ENCODE results near the gene FOXRED2. TPM values are rescaled to one million over a fixed set of nuclear protein-coding genes. Genes with fewer than 3 reads are reported as not detected.
"Not testable (repeated sequence)": the region's sequence is repeated elsewhere in the genome, so short reads cannot be mapped to it uniquely, and the experiment has no call there.

FOXRED2 gene
- 10 to 100 TPM; 25.7 to 29.8 (median 29.5) TPM for polyA plus RNA-seq (ENCODE audit: insufficient read length in 3 of 3)
- long read RNA-seq, donor 1, full-length matches to known transcripts, result 1 of 1 reads
- long read RNA-seq, donor 1, partial matches to known transcripts, result 0 of 1 reads
- long read RNA-seq, donor 1, other reads (novel, unspliced or antisense), result 0 of 1 reads
- long read RNA-seq, donor 2, full-length matches to known transcripts, result 2 of 2 reads
- long read RNA-seq, donor 2, partial matches to known transcripts, result 0 of 2 reads
- long read RNA-seq, donor 2, other reads (novel, unspliced or antisense), result 0 of 2 reads
- long read RNA-seq, donor 3, partial matches to known transcripts, result 0 of 1 reads
- long read RNA-seq, donor 3, other reads (novel, unspliced or antisense), result 0 of 1 reads
- long read RNA-seq, donor 4, partial matches to known transcripts, result 0 of 1 reads
- long read RNA-seq, donor 4, other reads (novel, unspliced or antisense), result 0 of 1 reads
- long read RNA-seq, donor 5, full-length matches to known transcripts, result 2 of 2 reads
- long read RNA-seq, donor 5, partial matches to known transcripts, result 0 of 2 reads
- long read RNA-seq, donor 5, other reads (novel, unspliced or antisense), result 0 of 2 reads
- long read RNA-seq, donor 6, full-length matches to known transcripts, result 4 of 22 reads
- long read RNA-seq, donor 6, partial matches to known transcripts, result 18 of 22 reads
- long read RNA-seq, donor 6, other reads (novel, unspliced or antisense), result 0 of 22 reads
- long read RNA-seq, donor 7, partial matches to known transcripts, result 0 of 1 reads
- long read RNA-seq, donor 7, other reads (novel, unspliced or antisense), result 0 of 1 reads
- long read RNA-seq, donor 8, full-length matches to known transcripts, result 4 of 4 reads
- long read RNA-seq, donor 8, partial matches to known transcripts, result 0 of 4 reads
- long read RNA-seq, donor 8, other reads (novel, unspliced or antisense), result 0 of 4 reads
- long read RNA-seq, donor 9, full-length matches to known transcripts, result 1 of 1 reads
- long read RNA-seq, donor 9, partial matches to known transcripts, result 0 of 1 reads
- long read RNA-seq, donor 9, other reads (novel, unspliced or antisense), result 0 of 1 reads
- long read RNA-seq, donor 10, full-length matches to known transcripts, result 4 of 4 reads
- long read RNA-seq, donor 10, partial matches to known transcripts, result 0 of 4 reads
- long read RNA-seq, donor 10, other reads (novel, unspliced or antisense), result 0 of 4 reads
- long read RNA-seq, donor 11, result 0 reads
- long read RNA-seq, donor 12, partial matches to known transcripts, result 16 of 18 reads
- long read RNA-seq, donor 12, other reads (novel, unspliced or antisense), result 0 of 18 reads
- long read RNA-seq, donor 13, full-length matches to known transcripts, result 2 of 2 reads
- long read RNA-seq, donor 13, partial matches to known transcripts, result 0 of 2 reads
- long read RNA-seq, donor 13, other reads (novel, unspliced or antisense), result 0 of 2 reads
- long read RNA-seq, donor 14, partial matches to known transcripts, result 7 of 11 reads
- long read RNA-seq, donor 14, other reads (novel, unspliced or antisense), result 0 of 11 reads
- long read RNA-seq, donor 15, full-length matches to known transcripts, result 4 of 10 reads
- long read RNA-seq, donor 15, partial matches to known transcripts, result 6 of 10 reads
- long read RNA-seq, donor 15, other reads (novel, unspliced or antisense), result 0 of 10 reads
- long read RNA-seq, donor 16, full-length matches to known transcripts, result 2 of 2 reads
- long read RNA-seq, donor 16, partial matches to known transcripts, result 0 of 2 reads
- long read RNA-seq, donor 16, other reads (novel, unspliced or antisense), result 0 of 2 reads

DNA sequence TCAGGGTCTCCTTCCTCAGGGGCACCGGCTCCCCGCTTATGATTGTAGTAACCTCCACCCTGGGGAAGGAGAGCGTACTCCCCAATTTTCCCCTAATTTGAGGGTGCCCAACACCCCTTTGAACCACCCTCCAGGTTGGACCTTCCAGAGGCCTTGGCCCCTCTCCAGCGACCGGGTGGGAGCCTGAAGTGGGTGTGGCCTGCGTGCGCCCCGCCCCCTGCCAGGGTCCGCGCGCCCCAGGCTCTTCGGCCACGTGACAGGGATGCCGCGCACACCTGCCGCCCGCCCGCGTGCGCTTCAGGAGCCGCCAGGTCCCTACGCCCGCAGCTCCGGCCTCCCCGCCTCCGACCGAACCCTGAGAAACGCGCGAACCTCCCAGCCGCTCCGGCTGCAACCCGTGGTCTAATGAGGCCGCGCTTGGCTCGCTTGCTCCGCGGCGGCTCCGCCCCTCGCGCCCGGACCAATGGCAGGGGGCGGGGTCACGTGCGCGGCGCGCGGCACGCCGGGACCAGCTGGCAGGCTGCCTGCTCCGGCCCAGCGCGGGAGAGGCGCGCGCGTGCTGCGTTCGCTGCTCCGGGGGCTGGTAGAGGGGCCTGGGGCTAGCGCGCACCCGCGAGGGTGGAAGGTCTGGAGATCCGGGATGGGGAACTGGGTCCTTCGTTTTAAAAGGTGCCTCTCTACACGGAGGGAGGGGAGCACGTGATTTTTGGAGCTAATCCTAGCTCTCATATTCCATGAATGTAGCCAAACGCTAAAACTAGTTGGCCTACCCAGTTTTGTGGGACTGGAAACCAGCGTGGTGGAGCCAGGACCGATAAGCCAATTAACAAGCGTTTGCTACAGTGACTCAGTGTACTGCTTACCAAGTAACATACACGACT, at the start of gene FOXRED2:
FOXRED2 (minus strand) TSS at position 404 of the 881 bp plus-strand sequence. CDS start 618 bp downstream, outside the sequence.
- DNase-seq, result peak; percentile 86

DNA sequence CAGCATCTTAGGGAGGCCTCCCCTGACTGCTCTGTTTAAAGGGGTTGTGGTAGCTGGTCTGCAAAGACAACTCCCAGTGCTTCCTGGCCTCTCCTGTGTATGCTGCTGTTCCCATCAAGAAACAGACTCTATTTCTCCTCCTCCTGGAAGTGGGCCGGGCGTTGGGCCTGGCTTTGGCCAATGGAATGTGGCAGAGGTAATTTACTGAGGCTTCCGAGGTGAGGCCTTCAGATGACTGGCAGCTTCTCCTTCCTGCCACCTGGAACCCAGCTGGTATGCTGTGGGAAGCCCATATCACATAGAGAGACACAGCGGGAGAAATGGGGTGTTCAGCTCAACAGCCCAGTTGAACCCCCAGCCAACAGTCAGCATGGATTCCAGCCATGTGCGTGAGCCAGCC, 47.3 kb upstream of the FOXRED2 start:
- DNase-seq, result no peak

GRCh38 chr22:36552289-36552688, 45.4 kb upstream of the FOXRED2 start:
- no peak for DNase-seq

DNA sequence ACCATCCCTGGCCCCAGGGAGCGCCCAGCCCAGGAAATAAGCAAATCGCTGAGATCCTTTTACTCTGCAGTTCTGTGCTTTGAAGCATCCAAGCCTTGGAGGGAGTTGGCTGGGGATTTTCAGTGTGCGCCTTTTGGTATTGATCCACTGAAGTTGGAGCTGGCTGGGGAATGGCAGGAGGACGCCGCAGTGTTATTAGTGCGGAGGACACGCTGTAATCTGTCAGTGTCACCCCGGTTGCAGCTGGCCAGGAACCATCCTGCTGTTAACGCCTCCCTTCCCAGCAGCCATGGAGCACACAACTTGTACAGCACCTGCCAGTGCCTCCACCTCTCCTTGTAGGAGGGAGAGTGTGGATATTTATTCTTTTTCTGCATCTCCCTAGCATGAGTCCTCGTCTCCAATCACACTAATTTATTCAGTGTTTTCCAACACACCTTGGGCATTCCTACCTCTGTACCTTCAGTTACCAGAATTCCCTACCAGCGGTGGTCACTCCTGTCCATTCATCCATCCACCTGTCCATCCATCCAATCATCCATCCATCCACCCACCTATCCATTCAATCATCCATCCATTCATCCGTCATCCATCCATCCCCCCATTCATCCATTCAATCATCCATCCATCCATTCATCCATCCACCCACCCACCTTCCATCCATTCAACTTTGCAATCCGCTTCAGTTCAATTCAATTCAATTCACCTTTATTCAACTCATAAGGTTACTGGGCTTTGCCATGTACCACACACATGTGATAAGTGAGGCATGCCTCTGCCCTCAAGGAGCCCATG, 44.1 kb upstream of the FOXRED2 start:
- no peak for DNase-seq

DNA sequence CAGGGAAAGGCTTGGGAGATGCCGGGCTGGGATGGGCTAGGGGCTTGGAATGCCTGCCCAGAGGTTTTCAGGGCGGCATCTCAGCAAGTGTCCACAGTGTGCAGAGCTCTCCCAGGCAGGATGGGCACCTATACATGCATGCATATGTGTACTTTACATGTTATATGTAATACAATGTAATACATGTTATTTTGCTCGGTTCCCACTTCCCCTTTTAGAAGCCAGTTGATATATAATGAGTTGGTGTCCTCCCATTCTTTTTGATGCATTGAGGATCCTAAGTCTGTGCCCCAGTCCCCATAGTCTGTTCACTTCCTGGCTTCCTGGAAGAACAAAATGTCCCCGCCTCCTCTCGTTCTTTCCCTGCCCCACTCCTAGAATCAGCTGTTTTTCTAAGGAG, 42.2 kb upstream of the FOXRED2 start:
- no peak for DNase-seq

- no peak for DNase-seq
These were observed 41.8 kb upstream of the FOXRED2 start for GRCh38 chr22:36548606-36549005.

DNA sequence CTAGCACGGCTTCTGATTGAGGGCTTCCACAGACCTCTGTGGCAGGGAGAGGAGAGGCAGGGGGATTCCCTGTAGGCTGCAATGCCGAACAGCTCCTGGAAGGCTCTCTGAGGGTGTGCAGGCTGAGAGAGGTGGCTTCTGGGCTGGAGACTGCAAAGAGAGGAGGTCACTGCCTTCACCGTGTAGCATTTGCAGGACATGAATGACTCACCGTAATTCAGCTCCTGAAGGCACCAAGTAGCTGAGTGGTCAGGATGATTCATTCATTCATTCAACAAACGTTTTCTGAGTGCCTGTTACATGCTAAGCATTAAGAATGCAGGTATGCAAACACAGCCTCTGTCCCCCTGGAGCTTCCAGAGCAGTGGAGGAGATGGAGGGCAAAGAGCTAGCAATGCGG, 40.1 kb upstream of the FOXRED2 start:
- DNase-seq, result no peak

- DNase-seq, result peak; percentile 38
These were observed 39.4 kb upstream of the FOXRED2 start for GRCh38 chr22:36546092-36546804.

DNA sequence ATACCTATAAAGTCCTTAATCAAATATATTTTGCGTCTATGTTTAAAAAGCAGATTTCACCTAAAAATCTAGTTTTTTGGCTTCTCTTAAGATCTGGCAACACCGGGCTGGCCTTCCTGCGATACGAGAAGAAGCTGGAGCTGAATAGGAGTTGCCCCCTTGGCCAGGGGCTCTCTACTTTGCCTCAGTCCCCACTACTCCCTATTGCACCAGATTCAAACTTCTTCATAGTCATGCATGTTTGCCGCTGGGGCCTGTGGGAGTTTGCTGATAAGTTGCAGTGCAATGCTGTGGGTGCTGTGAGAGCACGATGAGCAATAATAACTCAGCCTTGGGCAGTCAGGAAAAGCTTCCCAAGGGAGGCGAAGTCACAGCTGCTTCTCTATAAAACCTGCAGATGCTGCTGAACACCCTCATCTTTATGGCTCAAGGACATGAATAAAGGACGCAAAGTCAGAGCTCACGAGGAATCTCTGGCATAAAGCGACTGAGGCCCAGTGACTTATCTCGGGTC, 37.3 kb upstream of the FOXRED2 start:
- DNase-seq, result no peak

- no peak for DNase-seq
These were observed 35.1 kb upstream of the FOXRED2 start for GRCh38 chr22:36541831-36542411.

DNA sequence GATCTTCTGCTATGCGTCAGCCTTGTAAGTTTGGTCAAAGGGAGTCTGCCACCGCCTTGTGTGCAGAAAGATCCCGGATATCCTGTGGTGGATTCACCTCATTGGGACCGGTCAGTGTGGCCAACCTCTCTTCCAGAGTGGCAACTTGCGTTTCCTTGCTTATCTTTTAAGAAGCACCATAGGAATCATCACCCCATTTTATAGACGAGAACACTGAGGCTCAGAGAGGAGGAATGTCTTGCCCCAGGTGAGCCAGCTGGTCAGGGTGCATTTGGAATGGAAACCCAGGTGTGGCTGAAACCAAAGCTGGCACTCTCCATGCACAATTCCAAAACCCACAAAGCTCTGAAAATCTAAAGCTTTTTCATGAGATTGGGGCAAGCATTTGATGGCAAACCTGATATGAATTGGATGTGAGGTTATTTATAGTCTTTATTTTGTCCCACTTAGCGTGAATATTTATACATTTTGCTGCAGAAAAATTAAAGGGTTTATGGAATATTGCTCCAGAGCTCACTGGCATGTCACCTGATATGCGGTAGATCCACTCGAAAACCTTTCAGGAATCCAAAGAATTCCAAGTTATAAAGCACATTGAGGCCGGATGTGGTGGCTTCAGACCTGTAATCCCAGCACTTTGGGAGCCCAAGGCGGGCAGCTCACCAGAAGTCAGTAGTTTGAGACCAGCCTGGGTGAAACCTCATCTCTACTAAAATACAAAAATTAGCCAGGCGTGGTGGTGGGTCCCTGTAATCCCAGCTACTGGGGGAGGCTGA, 34.2 kb upstream of the FOXRED2 start:
- DNase-seq, result peak; percentile 54

DNA sequence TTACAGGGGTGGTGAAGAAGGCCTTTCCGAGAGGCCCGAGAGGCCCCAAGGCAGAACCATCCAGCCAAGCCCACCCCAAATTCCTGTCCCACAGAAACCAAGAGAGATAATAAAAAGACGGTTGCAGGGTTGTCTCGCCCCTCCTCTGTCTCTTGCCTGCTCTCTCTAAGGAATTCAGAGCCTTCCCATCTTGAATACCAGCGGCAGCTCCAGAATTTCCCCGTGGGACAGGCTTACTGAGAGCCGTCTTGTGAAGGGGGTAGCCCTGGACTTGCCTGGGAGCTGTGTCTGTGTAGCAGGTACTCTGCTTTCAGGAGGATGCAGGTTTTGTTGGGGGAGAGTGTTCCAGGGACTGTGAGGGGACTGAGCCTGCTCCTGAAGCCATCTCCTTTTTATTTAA, 31.7 kb upstream of the FOXRED2 start:
- DNase-seq, result no peak

DNA sequence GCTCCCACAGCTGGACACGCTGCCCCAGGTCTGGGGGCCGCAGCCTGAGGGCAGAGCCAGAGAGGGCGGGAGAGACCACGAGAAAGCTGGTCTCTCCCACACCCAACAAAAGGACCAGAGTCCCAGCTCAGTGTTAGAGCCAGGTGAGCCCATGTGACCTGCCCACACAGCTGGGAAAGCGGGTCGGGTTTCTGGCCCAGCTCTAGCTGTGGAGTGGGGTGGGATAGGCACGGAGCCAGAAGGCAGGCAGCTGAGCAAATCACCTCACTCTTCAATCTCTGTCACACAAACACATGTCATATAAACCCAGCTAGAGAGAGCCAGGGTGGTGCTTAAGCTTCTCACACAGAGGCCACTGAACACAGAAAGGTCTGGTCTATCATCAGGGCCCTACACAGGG, 29.9 kb upstream of the FOXRED2 start:
- DNase-seq, result peak; percentile 24

DNA sequence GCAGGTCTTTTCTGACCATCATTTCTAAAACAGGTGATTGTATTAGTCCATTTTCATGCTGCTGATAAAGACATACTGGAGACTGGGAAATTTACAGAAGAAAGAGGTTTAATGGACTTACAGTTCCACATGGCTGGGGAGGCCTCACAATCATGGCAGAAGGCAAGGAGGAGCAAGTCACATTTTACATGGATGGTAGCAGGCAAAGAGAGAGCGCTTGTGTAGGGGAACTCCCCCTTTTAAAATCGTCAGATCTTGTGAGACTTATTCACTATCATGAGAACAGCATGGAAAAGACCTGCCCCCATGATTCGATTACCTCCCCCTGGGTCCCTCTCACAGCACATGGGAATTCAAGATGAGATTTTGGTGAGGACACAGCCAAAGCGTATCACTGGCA, 26.5 kb upstream of the FOXRED2 start:
- DNase-seq, result not testable (repeated sequence)

DNA sequence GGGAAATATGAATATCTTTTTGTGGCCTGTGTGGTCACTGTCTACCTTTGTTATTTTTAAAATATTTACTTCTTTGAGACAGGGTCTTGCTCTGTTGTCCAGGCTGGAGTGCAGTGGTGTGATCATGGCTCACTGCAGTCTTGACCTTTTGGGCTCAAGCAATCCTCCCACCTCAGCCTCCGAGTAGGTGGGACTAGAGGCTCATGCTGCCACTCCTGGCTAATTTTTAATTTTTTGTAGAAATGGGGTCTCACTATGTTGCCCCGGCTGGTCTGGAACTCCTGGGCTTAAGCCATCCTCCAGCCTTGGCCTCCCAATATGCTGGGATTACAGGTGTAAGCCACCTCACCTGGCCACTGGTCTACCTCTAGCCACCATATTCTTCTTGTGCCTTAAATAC, 25.6 kb upstream of the FOXRED2 start:
- no peak for DNase-seq
